Right lung (tissue), 5 donors: ENCODE measurements around the gene COG5. TPM values are rescaled to one million over a fixed set of nuclear protein-coding genes. Genes with fewer than 3 reads are reported as not detected.
"Not testable (repeated sequence)": the region's sequence is repeated elsewhere in the genome, so short reads cannot be mapped to it uniquely, and the experiment has no call there.

Source experiments
- DNase-seq, 2 donors: peaks; one replicate each; pipeline ENCODE4 v3.0.0-alpha.2; 2013
- polyA plus RNA-seq, 5 donors: library from polyadenylated mRNA; unstranded; fragments of 120-200 nt; gene quantifications; one replicate each; pipeline versions ENCODE4 v1.2.1 to v1.2.3, GENCODE V29; 2013; ENCODE audit warnings: inconsistent platforms in 1 of 5, low replicate concordance in 1 of 5; ENCODE audit not compliant: insufficient read length in 5 of 5, insufficient read depth in 1 of 5

Gene COG5
- polyA plus RNA-seq, 5 donors, result 24.7 to 35.3 (median 32.1) TPM

DNA sequence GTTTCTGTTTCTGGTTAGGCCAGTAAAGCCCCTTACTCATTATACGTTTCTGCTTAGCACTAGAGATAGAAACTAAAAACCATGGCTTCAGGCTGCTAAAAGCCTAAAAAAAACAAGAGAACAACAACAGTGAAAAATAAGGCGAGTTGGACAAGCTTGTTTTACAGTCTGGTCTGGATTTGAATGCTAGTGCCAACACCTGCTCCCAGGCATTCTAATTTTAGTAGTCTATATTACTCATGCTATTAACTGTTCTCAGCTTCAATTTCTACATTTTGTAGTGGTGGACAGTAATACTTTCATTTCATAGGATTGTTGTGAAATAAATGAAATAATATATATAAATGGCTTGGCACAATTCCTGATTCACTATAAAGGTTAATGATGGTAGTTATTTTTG is 286.4 kb downstream of the COG5 start:
- DNase-seq, result no peak

DNA sequence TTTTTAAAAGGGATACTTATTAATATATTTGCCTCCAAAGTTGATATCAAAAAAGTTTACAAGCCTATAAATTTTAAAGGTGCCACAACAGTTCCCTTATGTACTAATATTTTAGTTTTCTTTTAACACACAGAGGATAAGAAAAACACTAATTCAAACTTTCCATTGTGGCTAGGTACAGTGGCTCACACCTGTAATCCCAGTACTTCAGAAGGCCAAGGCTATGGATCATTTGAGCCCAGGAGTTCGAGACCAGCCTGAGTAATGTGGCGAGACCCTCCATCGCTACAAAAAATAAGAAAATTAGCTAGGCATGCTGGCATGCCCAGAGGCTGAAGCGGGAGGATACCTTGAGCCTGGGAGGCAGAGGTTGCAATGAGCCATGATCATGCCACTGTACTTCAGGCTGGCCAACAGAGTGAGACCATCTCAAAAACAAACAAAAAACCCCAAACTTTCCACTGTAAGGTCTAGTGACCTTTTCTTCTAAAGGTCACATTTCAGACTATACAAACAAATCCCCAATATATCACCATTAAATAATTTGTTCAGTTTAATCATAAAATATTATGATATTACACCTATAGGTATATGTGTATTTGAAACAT is 287.4 kb downstream of the COG5 start:
- no peak for DNase-seq

DNA sequence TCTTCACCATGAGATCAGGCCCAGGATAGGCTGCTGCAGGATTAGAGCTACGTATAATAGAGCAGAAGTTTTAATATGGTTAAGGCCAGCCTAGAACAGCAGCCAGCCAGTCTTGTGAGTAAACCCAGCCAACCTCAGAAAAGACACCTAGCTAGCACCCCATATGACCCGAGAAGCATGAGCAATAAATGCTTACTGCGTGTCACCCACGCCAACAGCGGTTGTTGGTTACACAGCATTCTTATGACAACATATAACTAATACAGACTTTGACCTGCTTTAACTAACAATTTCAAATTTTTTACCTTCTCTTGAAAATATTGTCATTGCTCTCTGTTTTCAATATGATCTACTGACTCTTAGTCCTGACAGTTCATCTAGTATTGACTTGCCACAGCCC is 289.2 kb downstream of the COG5 start:
- no peak for DNase-seq

DNA sequence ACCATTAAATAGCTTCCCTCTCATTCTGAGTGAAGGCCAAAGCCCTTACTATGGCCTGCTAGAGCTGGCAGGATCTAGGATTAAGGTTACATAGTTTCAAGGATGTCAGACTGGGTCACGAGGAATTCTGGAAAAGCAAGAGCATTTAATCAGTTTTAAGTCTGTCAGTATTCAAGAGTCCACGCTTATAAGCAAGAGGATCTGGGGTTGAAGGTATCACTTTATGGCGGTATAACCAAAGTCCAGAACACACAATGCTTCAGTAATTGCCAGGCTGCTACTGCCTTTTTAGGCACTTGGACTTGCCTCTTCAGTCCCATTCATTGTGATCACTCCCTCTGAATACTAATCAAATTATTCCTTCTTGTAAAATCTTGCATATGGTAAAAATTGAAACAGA is 293.9 kb downstream of the COG5 start:
- no peak for DNase-seq

DNA sequence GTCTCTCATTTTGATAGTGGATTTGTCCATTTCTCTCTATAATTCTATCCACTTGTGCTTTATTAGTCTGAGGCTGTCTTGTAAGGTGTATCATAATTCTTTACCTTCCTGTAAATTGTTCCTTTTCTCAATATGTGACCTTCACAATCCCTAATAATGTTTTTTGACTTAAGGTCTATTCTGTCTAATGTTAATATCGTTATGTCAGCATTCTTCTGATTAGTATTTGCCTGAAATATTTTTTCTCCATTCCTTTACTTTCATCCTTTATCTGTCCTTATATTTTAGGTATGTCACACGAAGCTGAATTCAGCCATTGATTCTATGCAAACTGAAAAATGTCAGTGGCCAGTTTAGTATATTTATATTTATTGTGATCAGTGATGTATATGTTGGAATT is 295.1 kb downstream of the COG5 start:
- DNase-seq, result no peak

DNA sequence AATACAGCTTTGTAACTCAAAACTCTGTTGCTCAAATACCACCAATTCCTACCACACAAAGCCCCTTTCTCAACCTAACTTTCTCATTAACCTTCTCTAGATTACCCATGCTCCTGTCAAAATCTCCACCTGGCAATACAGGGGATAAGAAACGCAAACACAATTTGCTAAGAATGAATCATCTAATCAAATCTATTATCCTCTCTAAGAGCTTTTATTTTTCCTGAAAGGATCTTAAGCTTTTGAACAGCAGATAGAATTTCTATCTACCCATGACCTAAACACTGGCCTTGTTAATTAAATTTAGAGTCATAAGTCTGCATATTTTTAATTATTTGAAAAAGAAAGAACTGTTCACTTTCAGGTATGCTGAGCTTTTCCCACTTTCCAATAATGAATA is 296.6 kb downstream of the COG5 start:
- DNase-seq, result no peak

DNA sequence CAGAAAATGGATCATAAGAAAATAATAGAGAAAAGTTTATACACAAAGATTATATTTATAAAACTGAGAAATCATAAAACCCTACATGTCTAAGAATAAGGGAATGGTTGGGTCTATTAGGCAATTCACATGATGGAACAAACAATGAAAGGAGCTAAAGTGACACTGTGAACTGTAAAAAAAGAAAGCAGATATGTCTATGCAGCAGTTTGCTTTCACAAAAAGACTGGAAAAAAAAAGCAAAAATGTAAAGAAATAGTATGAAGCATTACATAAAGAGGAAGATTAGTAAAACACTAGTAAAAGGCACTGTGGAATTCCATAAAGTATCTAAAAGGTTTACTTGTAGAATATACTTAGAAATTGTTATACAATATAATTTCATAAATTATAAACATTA is 299.0 kb downstream of the COG5 start:
- DNase-seq, result no peak

DNA sequence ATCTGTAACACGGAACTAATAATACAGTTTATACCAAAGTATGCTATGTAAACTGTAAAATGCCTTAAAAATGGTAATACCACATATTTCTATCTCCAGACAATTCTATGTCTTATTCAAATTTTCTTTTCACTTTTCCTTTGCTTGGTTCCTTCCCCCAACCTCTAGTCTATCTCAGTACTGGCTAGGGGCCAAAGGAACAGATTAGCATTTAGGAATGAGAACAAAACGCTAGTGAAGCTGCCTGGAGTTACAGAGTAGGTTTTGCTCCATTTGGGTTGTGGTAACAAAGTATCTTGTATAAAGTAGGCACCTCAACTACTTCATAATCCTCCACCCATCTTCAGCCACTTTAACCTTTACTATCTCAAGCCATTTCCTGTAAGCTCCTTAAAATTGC is 300.9 kb downstream of the COG5 start:
- DNase-seq, result no peak

DNA sequence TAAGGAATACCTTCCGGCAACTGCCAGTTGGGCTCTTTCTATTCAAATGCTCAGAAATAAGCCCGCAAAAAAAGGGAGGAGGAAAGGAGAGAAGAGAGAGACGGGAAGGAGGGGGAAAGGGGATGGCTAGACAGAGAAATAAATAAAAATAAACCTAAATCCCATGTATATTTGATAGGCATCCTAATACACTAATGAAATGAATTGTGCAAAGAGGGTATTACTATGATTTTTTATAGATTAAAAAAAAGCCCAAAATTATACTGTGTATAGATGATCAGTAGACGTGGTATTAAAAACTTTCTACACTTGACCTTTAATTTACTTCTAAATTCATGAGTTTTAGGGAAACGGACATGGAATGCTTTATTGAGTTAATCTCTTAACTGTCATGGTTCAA is 305.0 kb downstream of the COG5 start:
- DNase-seq, result no peak

DNA sequence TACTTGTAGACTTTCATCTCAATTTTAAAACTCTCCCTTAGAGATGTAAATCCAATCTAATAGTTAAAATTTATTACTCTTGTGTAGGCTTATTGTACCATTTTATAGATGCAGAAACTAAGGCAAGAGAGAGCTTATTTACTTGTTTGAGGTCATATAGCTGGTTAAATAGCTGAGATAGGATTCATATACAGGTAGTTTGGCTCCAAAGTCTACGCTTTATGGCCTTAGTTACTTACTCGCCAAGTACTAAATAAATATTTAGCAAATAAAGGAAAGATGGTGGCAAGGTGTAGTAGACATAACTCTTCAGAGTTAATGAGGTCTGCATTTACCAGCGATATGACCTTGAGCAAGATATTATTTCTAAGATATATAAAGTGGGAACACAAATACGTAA is 308.1 kb downstream of the COG5 start:
- no peak for DNase-seq

DNA sequence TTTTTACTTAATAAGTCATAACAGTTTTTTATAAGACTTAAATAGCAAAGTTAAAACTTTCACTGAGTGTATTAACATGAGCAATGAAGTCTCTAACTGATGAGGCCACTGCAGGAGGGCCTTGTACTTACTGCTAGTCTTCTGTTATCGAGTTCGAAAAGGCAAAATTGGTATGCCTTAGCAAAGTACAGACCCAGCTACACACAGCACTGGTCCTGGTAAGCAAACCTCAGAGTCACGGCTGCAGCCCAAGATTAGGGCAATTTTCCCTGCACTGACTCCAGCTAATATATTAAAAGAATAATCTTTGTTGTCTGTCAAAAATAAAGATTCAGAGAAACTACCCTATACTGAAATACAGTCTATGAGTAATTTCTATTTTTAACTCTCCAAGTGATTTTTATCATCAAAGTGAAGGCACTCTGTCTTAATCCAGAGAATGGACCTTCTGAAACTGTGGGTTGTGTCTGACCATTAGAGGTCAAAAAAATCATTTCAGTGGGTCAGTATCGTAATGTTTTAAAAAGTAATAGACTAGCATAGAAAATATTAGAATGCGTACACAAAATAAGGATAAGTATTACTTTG is 309.2 kb downstream of the COG5 start:
- no peak for DNase-seq

DNA sequence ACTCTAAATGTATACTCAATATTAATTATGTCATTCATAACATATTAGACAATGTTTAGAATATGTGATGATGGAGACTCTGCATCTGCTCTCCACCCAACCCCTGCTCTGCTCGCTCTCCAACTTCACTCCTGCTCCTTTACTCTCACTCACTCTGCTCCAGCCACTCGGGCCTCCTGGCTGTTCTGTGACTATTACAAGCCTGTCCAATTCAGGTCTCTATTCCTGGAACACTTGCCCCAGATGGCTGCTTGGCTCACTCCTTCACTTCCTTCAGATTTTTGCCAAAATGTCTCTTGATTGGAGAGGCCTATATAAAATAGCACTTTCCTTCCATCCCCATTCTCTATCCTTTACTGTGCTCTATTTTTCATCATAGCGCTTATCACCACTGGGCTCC is 310.1 kb downstream of the COG5 start:
- DNase-seq, result peak in 1 of 2 donors; percentile 7

DNA sequence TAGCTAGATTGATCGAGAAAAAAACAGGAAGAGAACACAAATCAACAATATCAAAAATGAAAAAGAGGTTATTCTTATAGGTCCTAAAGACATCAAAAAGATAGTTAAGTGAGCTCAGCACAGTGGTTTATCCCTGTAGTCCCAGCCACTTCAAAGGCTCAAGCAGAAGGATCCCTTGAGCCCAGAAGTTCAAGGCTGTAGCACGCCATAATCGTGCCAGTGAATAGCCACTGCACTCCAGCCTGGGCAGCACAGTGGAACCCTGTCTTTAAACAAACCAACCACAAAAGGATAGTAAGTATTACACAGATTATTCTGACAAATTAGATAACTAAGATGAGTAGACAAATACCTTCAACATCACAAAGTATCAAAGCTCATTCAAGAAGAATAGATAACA is 311.8 kb downstream of the COG5 start:
- no peak for DNase-seq

DNA sequence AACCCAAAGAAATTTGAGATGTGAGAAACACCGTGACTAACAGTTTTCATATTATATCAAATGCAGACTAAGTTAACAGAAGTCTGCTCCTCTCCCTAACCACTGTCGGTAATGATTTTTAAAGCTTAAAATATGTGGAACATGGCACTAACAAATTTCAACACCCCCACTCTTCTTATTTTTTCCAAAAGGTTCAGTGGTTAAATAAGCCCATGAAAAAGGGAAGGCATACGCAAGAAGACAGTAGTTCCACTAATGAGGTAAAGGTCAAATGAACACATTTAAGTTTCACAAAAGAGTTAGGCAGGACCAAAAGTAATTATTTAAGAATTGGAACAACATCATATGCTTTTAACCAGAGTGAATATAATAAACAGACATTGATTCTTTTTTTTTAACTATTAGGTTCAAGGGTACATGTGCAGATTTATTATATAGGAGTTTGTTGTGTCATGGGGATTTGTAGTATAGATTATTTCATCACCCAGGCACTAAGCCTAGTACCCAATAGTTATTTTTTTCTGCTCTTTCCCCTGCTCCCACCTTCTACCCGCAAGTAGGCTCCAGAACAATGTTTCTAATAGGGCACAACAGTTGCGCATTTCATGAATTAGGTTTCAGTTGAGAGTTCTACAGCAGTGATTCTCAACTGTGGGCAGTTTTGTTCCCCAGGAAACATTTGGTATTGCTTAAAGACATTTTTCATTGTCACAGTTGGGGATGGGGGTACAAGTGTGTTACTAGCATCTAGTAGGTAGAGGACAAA is 315.0 kb downstream of the COG5 start:
- no peak for DNase-seq

DNA sequence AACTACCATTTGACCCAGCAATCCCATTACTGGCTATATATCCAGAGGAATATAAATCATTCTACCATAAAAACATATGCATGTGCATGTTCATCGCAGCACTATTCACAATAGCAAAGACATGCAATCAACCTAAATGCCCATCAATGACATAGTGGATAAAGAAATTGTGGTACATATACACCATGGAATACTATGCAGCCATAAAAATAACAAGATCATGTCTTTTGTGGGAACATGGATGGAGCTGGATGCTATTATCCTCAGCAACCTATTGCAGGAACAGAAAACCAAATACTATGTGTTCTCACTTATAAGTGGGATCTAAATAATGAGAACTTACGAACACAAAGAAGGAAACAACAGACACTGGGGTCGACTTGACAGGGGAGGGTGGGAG is 316.9 kb downstream of the COG5 start:
- not testable (repeated sequence) for DNase-seq

DNA sequence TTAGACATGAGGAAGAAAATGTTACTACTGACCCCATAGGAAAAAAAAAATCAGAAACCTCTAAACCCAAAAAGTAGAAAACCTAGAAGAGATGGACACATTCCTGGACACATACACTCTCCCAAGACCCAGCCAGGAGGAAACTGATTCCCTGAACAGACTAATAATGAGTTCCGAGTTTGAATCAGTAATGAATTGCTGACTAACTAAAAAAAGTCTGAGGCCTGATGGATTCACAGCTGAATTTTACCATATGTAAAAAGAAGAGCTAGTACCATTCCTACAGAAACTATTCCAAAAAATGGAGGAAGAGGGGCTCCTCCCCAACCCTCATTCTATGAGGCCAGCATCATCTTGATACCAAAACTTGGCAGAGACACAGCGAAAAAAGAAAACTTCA is 319.1 kb downstream of the COG5 start:
- DNase-seq, result no peak

DNA sequence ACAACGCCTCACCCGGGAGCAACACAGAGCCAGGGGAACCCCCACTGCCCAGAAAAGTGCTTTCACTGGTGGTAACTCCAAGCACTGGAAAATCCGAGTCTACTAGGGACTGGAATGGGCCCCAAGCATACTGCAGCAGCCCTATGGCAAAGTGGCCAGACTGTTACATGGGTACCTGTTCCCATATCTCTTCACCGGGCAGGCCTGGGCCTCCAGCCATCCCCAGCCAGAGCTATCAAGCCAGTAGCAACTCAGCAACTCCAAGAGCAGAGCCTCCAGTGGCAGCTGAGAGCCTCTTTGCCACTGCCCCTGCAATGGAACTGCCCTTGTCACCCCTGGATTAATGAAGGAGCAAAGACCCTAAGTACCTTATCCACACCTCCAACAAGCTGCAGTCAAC is 321.5 kb downstream of the COG5 start:
- no peak for DNase-seq

DNA sequence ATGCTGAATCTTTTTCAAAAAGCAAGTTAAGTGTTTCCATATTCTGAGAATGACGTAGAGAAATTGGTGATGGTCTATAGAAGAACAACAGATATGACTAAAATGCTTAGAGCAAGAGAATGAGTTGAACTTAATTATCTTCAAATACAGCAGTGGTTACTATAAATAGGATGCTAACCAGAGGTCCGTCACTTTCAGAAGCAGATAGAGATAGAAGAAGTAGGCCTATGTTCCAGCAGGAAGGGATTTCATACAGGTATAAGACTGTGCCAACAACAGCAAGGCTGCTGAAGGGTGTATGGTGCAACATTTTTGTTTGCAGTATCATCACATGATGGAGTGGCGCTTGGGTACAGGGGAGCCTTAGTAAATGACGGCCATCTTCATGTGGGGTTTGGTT is 326.3 kb downstream of the COG5 start:
- no peak for DNase-seq

DNA sequence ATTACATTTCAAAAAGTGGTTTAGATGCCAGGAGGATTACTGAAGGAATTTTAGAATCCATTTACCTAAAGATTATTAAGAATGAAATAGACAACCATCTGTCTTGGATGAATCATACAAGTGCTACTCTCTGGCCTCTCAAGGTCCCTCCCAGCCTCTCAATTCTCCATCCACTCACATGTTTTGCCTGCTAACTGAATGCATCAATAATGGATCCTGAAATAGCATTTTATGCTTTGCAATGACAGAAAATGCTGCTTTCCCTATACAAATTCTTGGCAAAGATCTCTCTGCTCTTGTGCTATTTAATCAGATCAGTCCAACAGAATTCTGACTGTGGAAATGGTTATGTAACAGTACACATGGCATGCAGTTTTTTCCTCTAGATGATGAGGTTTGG is 326.9 kb downstream of the COG5 start:
- peak; percentile 3 to 9 for DNase-seq

DNA sequence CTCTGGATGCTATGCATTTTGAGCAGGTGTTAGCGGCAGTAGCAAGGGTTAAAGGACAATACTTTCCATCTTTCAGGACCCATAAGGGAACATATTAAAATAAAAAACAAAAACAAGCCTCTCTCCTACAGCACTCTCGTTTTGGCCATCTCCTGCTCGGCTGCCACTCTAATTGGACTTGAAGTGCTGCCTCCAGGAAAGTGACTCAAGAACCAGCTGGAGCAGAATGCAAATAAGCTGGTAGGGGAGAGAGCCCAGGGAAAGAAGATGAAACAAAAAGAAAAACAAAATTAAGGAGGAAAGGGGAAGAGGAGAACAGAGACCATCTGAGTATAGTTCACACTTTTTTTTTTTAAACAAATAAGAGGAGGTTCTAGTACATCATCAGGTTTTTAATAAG is 329.3 kb downstream of the COG5 start:
- no peak for DNase-seq

DNA sequence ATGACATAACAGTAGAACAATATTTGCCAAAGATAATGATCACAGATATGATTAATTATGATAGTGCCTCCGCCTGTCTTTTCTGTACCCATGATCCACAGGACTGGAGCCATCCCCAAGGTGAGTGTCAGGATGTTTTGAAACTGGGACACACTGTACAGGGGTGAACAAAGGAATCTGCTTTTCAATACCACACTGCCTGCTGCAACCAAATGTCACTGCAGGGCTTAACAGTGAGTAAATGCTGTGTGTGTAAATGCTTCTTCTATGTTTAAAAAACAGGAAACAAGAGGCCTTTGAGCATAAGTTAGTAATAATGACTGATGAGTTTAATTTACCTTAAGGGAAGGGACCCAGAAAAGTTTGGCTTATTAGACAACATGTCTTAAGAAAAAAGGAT is 329.7 kb downstream of the COG5 start:
- no peak for DNase-seq

DNA sequence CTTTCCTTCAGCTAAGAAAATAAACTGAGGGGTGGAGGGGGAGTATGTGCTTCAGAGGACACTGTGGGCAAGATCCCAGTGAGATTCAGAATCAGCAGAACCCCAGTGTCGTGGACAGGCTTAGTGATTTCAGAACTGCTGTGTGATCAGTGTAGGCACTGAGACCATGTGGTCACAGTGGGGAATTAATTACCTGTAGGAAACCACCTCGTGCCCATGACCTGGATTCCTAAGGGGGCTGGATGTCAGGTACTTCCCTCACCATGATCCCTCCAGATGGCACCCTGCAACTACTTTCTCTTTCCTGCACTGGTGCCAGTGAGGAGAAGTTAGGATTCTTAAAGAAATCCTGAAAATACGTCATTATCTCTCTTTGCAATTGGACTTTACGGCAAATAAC is 330.5 kb downstream of the COG5 start:
- DNase-seq, result no peak

DNA sequence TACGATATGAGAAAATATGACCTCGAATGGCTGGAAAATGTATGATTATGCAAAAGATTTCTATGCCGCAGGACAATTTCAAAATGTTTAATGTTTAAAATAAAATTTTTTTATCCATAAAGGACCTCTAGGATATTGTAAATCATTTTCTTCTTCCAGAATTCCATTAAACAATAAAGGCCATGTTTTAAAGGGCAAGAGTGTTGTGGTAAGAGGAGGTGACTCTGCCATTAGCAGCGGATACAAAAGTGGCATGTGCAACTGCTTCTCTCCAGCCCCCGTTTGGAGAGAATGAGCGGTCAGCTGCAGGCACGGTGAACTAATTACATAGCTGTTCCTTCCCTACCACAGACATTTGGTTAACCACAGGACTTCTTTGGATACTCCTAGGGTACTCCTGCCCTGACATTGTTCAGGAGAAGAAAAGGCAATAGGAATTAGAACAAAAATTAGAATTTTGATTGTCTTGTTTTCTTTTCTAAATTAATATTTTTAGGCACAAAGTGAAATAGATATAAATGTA is 331.1 kb downstream of the COG5 start:
- no peak for DNase-seq
